T-helper 2 cell treated with Interferon-gamma antibody and Interleukin-4, amounts not matched to agents 5 μg/mL and 100 μg/mL, for 36 hours (primary cell): ENCODE data around the gene BCL6.

Experiments used
- DNase-seq: peaks from one replicate; pipeline ENCODE4 v3.0.0; 2021; ENCODE audit warnings: low spot score
- H3K27ac Mint-ChIP-seq: one replicate; pipeline ENCODE4 v1.8.0; 2021; ENCODE audit warnings: mild to moderate bottlenecking, mixed read lengths
- H3K27me3 Mint-ChIP-seq: one replicate; pipeline ENCODE4 v1.8.0; 2021; ENCODE audit warnings: low read depth, mixed read lengths
- H3K36me3 Mint-ChIP-seq: one replicate; pipeline ENCODE4 v1.8.0; 2021; ENCODE audit warnings: low read depth, mixed read lengths
- H3K4me1 Mint-ChIP-seq: one replicate; pipeline ENCODE4 v1.8.0; 2021; ENCODE audit warnings: low read depth, mixed read lengths
- H3K4me3 Mint-ChIP-seq: one replicate; pipeline ENCODE4 v1.8.0; 2022; ENCODE audit warnings: mild to moderate bottlenecking, moderate library complexity, mixed read lengths
- H3K9me3 Mint-ChIP-seq: one replicate; pipeline ENCODE4 v1.8.0; 2021; ENCODE audit warnings: mixed read lengths

Gene BCL6

GRCh38 chr3:187725224-187725623 lies 20.0 kb downstream of the BCL6 start:
- Mint-ChIP-seq H3K9me3 (no peaks in the 10 kb centered on the region), H3K27me3 (no peaks in the 10 kb centered on the region), H3K4me3 (no peak overlapping the region), H3K4me1 (no peaks in the 10 kb centered on the region), H3K27ac (no peak overlapping the region), H3K36me3 (peaks cover 26% of the 10 kb centered on the region)
- DNase-seq: no peak

GRCh38 chr3:187722206-187722612 lies 23.1 kb downstream of the BCL6 start:
- H3K4me3 Mint-ChIP-seq: no peak overlapping the region
- no peaks in the 10 kb centered on the region for H3K4me1 Mint-ChIP-seq
- no peaks in the 10 kb centered on the region for H3K9me3 Mint-ChIP-seq
- peaks cover 20% of the 10 kb centered on the region for H3K36me3 Mint-ChIP-seq
- no peak for DNase-seq
- no peaks in the 10 kb centered on the region for H3K27me3 Mint-ChIP-seq
- H3K27ac Mint-ChIP-seq: no peak overlapping the region

- Mint-ChIP-seq H3K27me3 (no peaks in the 10 kb centered on the region), H3K9me3 (no peaks in the 10 kb centered on the region), H3K36me3 (peaks cover 13% of the 10 kb centered on the region)
Measured at GRCh38 chr3:187721055-187721454, 24.2 kb downstream of the BCL6 start.

GRCh38 chr3:187720337-187720670 lies 25.0 kb downstream of the BCL6 start:
- Mint-ChIP-seq H3K36me3 (peaks cover 11% of the 10 kb centered on the region), H3K27ac (no peak overlapping the region), H3K4me1 (no peaks in the 10 kb centered on the region), H3K9me3 (no peaks in the 10 kb centered on the region), H3K4me3 (no peak overlapping the region), H3K27me3 (no peaks in the 10 kb centered on the region)
- DNase-seq: no peak

More at GRCh38 chr3:187721055-187721454, 24.2 kb downstream of the BCL6 start:
- Mint-ChIP-seq H3K27ac (no peak overlapping the region), H3K4me1 (no peaks in the 10 kb centered on the region), H3K4me3 (no peak overlapping the region)
- DNase-seq: no peak

GRCh38 chr3:187719628-187720336 lies 25.5 kb downstream of the BCL6 start:
- Mint-ChIP-seq H3K4me3 (no peak overlapping the region), H3K9me3 (no peaks in the 10 kb centered on the region), H3K27me3 (no peaks in the 10 kb centered on the region), H3K27ac (no peak overlapping the region), H3K4me1 (no peaks in the 10 kb centered on the region), H3K36me3 (peaks cover 8% of the 10 kb centered on the region)
- no peak for DNase-seq

GRCh38 chr3:187718802-187719201 lies 26.5 kb downstream of the BCL6 start:
- H3K4me3 Mint-ChIP-seq: no peak overlapping the region
- H3K27ac Mint-ChIP-seq: no peak overlapping the region
- H3K27me3 Mint-ChIP-seq: peaks cover 3% of the 10 kb centered on the region
- H3K36me3 Mint-ChIP-seq: peaks cover 5% of the 10 kb centered on the region
- H3K4me1 Mint-ChIP-seq: peaks cover 9% of the 10 kb centered on the region
- DNase-seq: no peak
- no peaks in the 10 kb centered on the region for H3K9me3 Mint-ChIP-seq

GRCh38 chr3:187717572-187717971 lies 27.7 kb downstream of the BCL6 start:
- H3K9me3 Mint-ChIP-seq: no peaks in the 10 kb centered on the region
- no peaks in the 10 kb centered on the region for H3K36me3 Mint-ChIP-seq
- H3K27me3 Mint-ChIP-seq: peaks cover 3% of the 10 kb centered on the region
- H3K27ac Mint-ChIP-seq: no peak overlapping the region
- no peak for DNase-seq
- H3K4me3 Mint-ChIP-seq: no peak overlapping the region
- peaks cover 12% of the 10 kb centered on the region for H3K4me1 Mint-ChIP-seq

- H3K36me3 Mint-ChIP-seq: no peaks in the 10 kb centered on the region
- peak overlapping the region; percentile 2 for H3K4me3 Mint-ChIP-seq
- DNase-seq: peak; percentile 60
- peaks cover 12% of the 10 kb centered on the region for H3K4me1 Mint-ChIP-seq
- H3K9me3 Mint-ChIP-seq: no peaks in the 10 kb centered on the region
- no peak overlapping the region for H3K27ac Mint-ChIP-seq
- H3K27me3 Mint-ChIP-seq: peaks cover 10% of the 10 kb centered on the region
Measured at GRCh38 chr3:187714404-187714979, 30.8 kb downstream of the BCL6 start.

GRCh38 chr3:187713504-187713903 lies 31.8 kb downstream of the BCL6 start:
- Mint-ChIP-seq H3K4me1 (peaks cover 12% of the 10 kb centered on the region), H3K27ac (no peak overlapping the region), H3K4me3 (peak overlapping the region; percentile 9), H3K36me3 (no peaks in the 10 kb centered on the region), H3K9me3 (no peaks in the 10 kb centered on the region), H3K27me3 (peaks cover 10% of the 10 kb centered on the region)
- DNase-seq: no peak

GRCh38 chr3:187709155-187709554 lies 36.1 kb downstream of the BCL6 start:
- peaks cover 25% of the 10 kb centered on the region for H3K27me3 Mint-ChIP-seq
- H3K4me3 Mint-ChIP-seq: no peak overlapping the region
- H3K9me3 Mint-ChIP-seq: no peaks in the 10 kb centered on the region
- DNase-seq: no peak
- no peak overlapping the region for H3K27ac Mint-ChIP-seq
- H3K36me3 Mint-ChIP-seq: no peaks in the 10 kb centered on the region
- H3K4me1 Mint-ChIP-seq: peaks cover 6% of the 10 kb centered on the region

- Mint-ChIP-seq H3K36me3 (no peaks in the 10 kb centered on the region), H3K27me3 (peaks cover 25% of the 10 kb centered on the region), H3K4me1 (peaks cover 2% of the 10 kb centered on the region), H3K9me3 (no peaks in the 10 kb centered on the region), H3K27ac (no peak overlapping the region), H3K4me3 (no peak overlapping the region)
- no peak for DNase-seq
Measured at GRCh38 chr3:187708696-187709095, 36.6 kb downstream of the BCL6 start.

- Mint-ChIP-seq H3K4me3 (no peak overlapping the region), H3K4me1 (no peaks in the 10 kb centered on the region), H3K36me3 (no peaks in the 10 kb centered on the region), H3K9me3 (no peaks in the 10 kb centered on the region), H3K27me3 (peaks cover 26% of the 10 kb centered on the region), H3K27ac (no peak overlapping the region)
- no peak for DNase-seq
Measured at GRCh38 chr3:187706971-187707370, 38.3 kb downstream of the BCL6 start.

GRCh38 chr3:187705164-187705563 lies 40.1 kb downstream of the BCL6 start:
- Mint-ChIP-seq H3K36me3 (no peaks in the 10 kb centered on the region), H3K4me1 (no peaks in the 10 kb centered on the region), H3K27ac (no peak overlapping the region), H3K9me3 (no peaks in the 10 kb centered on the region), H3K27me3 (peaks cover 33% of the 10 kb centered on the region), H3K4me3 (no peak overlapping the region)
- no peak for DNase-seq

GRCh38 chr3:187702507-187703033 lies 42.7 kb downstream of the BCL6 start, which contains the start of gene RTP2:
Gene RTP2 (minus strand): TSS chr3:187702557. CDS start chr3:187702128, 429 bp downstream.
- Mint-ChIP-seq H3K36me3 (no peaks in the 10 kb centered on the region), H3K4me1 (no peaks in the 10 kb centered on the region), H3K4me3 (no peak within 1 kb of the TSS), H3K27me3 (peaks cover 24% of the 10 kb centered on the region), H3K27ac (no peak within 1 kb of the TSS), H3K9me3 (no peaks in the 10 kb centered on the region)
- no peak for DNase-seq
